Type B pancreatic cell (in vitro differentiated cells): ENCODE measurements around the gene PDE3A. TPM values are rescaled to one million over a fixed set of nuclear protein-coding genes. Genes with fewer than 3 reads are reported as not detected.
"Not testable (repeated sequence)": the region's sequence is repeated elsewhere in the genome, so short reads cannot be mapped to it uniquely, and the experiment has no call there.

Experiments used
- DNase-seq: peaks from one replicate; pipeline ENCODE4 v3.0.0; 2021; ENCODE audit warnings: mixed read lengths; ENCODE audit not compliant: unreplicated experiment; ENCODE audit errors: extremely low spot score
- H3K27ac Mint-ChIP-seq: 2 replicates; pipeline ENCODE4 v1.8.0; 2021; ENCODE audit warnings: mild to moderate bottlenecking, mixed read lengths
- H3K27me3 Mint-ChIP-seq: 2 replicates; pipeline ENCODE4 v1.8.0; 2021; ENCODE audit warnings: mixed read lengths
- H3K36me3 Mint-ChIP-seq: 2 replicates; pipeline ENCODE4 v1.8.0; 2021; ENCODE audit warnings: mixed read lengths
- H3K4me1 Mint-ChIP-seq: one replicate; pipeline ENCODE4 v1.8.0; 2021; ENCODE audit warnings: mixed read lengths; ENCODE audit not compliant: unreplicated experiment
- H3K4me3 Mint-ChIP-seq: 2 replicates; pipeline ENCODE4 v1.8.0; 2021; ENCODE audit warnings: mild to moderate bottlenecking, mixed read lengths
- H3K9me3 Mint-ChIP-seq: 2 replicates; pipeline ENCODE4 v1.8.0; 2021; ENCODE audit warnings: mixed read lengths
- CTCF ChIP-seq: fragments of 200-600 bp; sonication (generic); conservative IDR thresholded peaks from 2 replicates; pipeline ENCODE4 v1.5.0; 2021; ENCODE audit warnings: antibody characterized with exemption, mild to moderate bottlenecking
- total RNA-seq: library from RNA; stranded (reverse); gene quantifications from 2 replicates; pipeline ENCODE4 v1.2.1, GENCODE V29; 2021; ENCODE audit warnings: low replicate concordance

PDE3A gene
- total RNA-seq, 1 donor from 2014 or later = 19.7 TPM

- H3K27me3 Mint-ChIP-seq = peaks cover 3% of the 10 kb centered on the region
Measured at GRCh38 chr12:20382117-20382516, 13.8 kb downstream of the PDE3A start.

GRCh38 chr12:20383612-20384011 lies 15.3 kb downstream of the PDE3A start:
- Mint-ChIP-seq H3K36me3 (peaks cover 17% of the 10 kb centered on the region), H3K4me3 (no peak overlapping the region), H3K27me3 (peaks cover 3% of the 10 kb centered on the region), H3K4me1 (peaks cover 4% of the 10 kb centered on the region), H3K9me3 (peaks cover 10% of the 10 kb centered on the region), H3K27ac (no peak overlapping the region)
- DNase-seq = no peak
- no peak for TF ChIP-seq CTCF

More at GRCh38 chr12:20382117-20382516, 13.8 kb downstream of the PDE3A start:
- peaks cover 8% of the 10 kb centered on the region for H3K9me3 Mint-ChIP-seq
- no peak for DNase-seq
- H3K27ac Mint-ChIP-seq = no peak overlapping the region
- no peak for TF ChIP-seq CTCF
- peaks cover 16% of the 10 kb centered on the region for H3K36me3 Mint-ChIP-seq
- H3K4me3 Mint-ChIP-seq = no peak overlapping the region
- H3K4me1 Mint-ChIP-seq = peaks cover 4% of the 10 kb centered on the region

- not testable (repeated sequence) for H3K9me3 Mint-ChIP-seq, H3K27me3 Mint-ChIP-seq, DNase-seq, H3K4me1 Mint-ChIP-seq, H3K4me3 Mint-ChIP-seq, H3K27ac Mint-ChIP-seq
- H3K36me3 Mint-ChIP-seq = peaks cover 18% of the 10 kb centered on the region
Measured at GRCh38 chr12:20384836-20385235, 16.5 kb downstream of the PDE3A start.

GRCh38 chr12:20390846-20391245 lies 22.5 kb downstream of the PDE3A start:
- H3K4me1 Mint-ChIP-seq = no peaks in the 10 kb centered on the region
- peaks cover 10% of the 10 kb centered on the region for H3K9me3 Mint-ChIP-seq
- TF ChIP-seq CTCF = no peak
- no peak overlapping the region for H3K4me3 Mint-ChIP-seq
- H3K36me3 Mint-ChIP-seq = peaks cover 23% of the 10 kb centered on the region
- no peak for DNase-seq
- H3K27me3 Mint-ChIP-seq = peaks cover 3% of the 10 kb centered on the region
- no peak overlapping the region for H3K27ac Mint-ChIP-seq

GRCh38 chr12:20392339-20392738 lies 24.0 kb downstream of the PDE3A start:
- H3K36me3 Mint-ChIP-seq = peaks cover 13% of the 10 kb centered on the region
- no peak overlapping the region for H3K4me3 Mint-ChIP-seq
- TF ChIP-seq CTCF = no peak
- H3K27ac Mint-ChIP-seq = no peak overlapping the region
- DNase-seq = no peak
- no peaks in the 10 kb centered on the region for H3K4me1 Mint-ChIP-seq
- H3K27me3 Mint-ChIP-seq = peaks cover 3% of the 10 kb centered on the region
- no peaks in the 10 kb centered on the region for H3K9me3 Mint-ChIP-seq

GRCh38 chr12:20393707-20394106 lies 25.4 kb downstream of the PDE3A start:
- no peak for TF ChIP-seq CTCF
- no peak for DNase-seq
- H3K9me3 Mint-ChIP-seq = no peaks in the 10 kb centered on the region
- peaks cover 13% of the 10 kb centered on the region for H3K36me3 Mint-ChIP-seq
- H3K27ac Mint-ChIP-seq = no peak overlapping the region
- H3K4me1 Mint-ChIP-seq = no peaks in the 10 kb centered on the region
- no peak overlapping the region for H3K4me3 Mint-ChIP-seq
- peaks cover 3% of the 10 kb centered on the region for H3K27me3 Mint-ChIP-seq
